Activated B cell treated with CpG ODN at 0.5 μM for 24 hours (primary cell): ENCODE data around the gene NR4A3. TPM values are rescaled to one million over a fixed set of nuclear protein-coding genes. Genes with fewer than 3 reads are reported as not detected.

ENCODE experiments used
- ATAC-seq: fragments of 200-7000 bp; cut with Tn5 transposase; one replicate; pipeline ENCODE4 v1.10.0; 2021; ENCODE audit warnings: low read depth, mild to moderate bottlenecking, moderate library complexity
- CTCF ChIA-PET: fragments of 350-600 bp; sonication (Branson Sonifier 250); formaldehyde crosslinking; loops from one replicate; lab custom pipeline; 2021; ENCODE audit warnings: antibody characterized with exemption; lab: Charles Lee
- POLR2A ChIA-PET: fragments of 350-600 bp; sonication (Branson Sonifier 250); formaldehyde crosslinking; loops from one replicate; lab custom pipeline; 2021; ENCODE audit warnings: antibody characterized with exemption; lab: Charles Lee
- DNase-seq: peaks from one replicate; pipeline ENCODE4 v3.0.0; 2022
- H3K27ac Mint-ChIP-seq: one replicate; pipeline ENCODE4 v1.8.0; 2020; ENCODE audit warnings: mixed read lengths
- H3K27me3 Mint-ChIP-seq: one replicate; pipeline ENCODE4 v1.8.0; 2021; ENCODE audit warnings: mixed read lengths
- H3K36me3 Mint-ChIP-seq: one replicate; pipeline ENCODE4 v1.8.0; 2021; ENCODE audit warnings: low read depth, mixed read lengths
- H3K4me1 Mint-ChIP-seq: one replicate; pipeline ENCODE4 v1.8.0; 2021; ENCODE audit warnings: mixed read lengths
- H3K4me3 Mint-ChIP-seq: one replicate; pipeline ENCODE4 v1.8.0; 2020; ENCODE audit warnings: mild to moderate bottlenecking, mixed read lengths
- H3K9me3 Mint-ChIP-seq: one replicate; pipeline ENCODE4 v1.8.0; 2020; ENCODE audit warnings: mixed read lengths
- CTCF ChIP-seq: fragments of 200-600 bp; IDR thresholded peaks from one replicate; pipeline ENCODE4 v1.8.0; 2022; ENCODE audit warnings: antibody characterized with exemption, mild to moderate bottlenecking
- intact Hi-C: fragments of 100-400 bp; cut with micrococcal nuclease; formaldehyde crosslinking; loops from one replicate; pipeline ENCODE4 v1.15.1; 2024
- total RNA-seq: library from RNA; stranded (reverse); gene quantifications from 2 replicates; pipeline ENCODE4 v1.2.3, GENCODE V29; 2022

Gene NR4A3
- total RNA-seq, 1 donor from 2014 or later: 21.5 TPM

- Mint-ChIP-seq H3K4me3 (peak overlapping the region; percentile 96), H3K36me3 (peaks cover 49% of the 10 kb centered on the region), H3K27me3 (peaks cover 15% of the 10 kb centered on the region), H3K4me1 (peaks cover 59% of the 10 kb centered on the region), H3K9me3 (no peaks in the 10 kb centered on the region), H3K27ac (peak overlapping the region; percentile 97)
- ChIA-PET POLR2A (interaction anchor here (0.6 to 7.3 kb wide), 17 partner anchors 7 to 719 kb away, joined by 3 to 110 read pairs (median 4); partner anchors contain the start of genes ALG2, SEC61B, STX17 and TGFBR1), CTCF (interaction anchor here (0.5 to 2.5 kb wide), 8 partner anchors 20 to 661 kb away, joined by 3 to 15 read pairs (median 3); no protein-coding TSS in a partner anchor)
- DNase-seq (peak; percentile 35), ATAC-seq (no peak)
- intact Hi-C loops: loop anchor here (5.0 to 10.0 kb wide), 9 partner anchors 189 to 1901 kb away; partner anchors contain the start of genes MRPL50, TRMO and ZNF189
- TF ChIP-seq CTCF: no peak
Measured at GRCh38 chr9:99822806-99823591, 1.3 kb downstream of the NR4A3 start.

- Mint-ChIP-seq H3K36me3 (peaks cover 51% of the 10 kb centered on the region), H3K4me3 (peak overlapping the region; percentile 96), H3K9me3 (no peaks in the 10 kb centered on the region), H3K4me1 (peaks cover 54% of the 10 kb centered on the region), H3K27ac (peak overlapping the region; percentile 97), H3K27me3 (peaks cover 16% of the 10 kb centered on the region)
- intact Hi-C loops: loop anchor here (1.0 to 10.0 kb wide), 10 partner anchors 82 to 1902 kb away; partner anchors contain the start of genes MRPL50, STX17, TRMO and ZNF189
- peak; percentile 65 for DNase-seq
- CTCF ChIA-PET: interaction anchor here (0.7 to 2.5 kb wide), 15 partner anchors 18 to 768 kb away, joined by 3 to 15 read pairs (median 3); partner anchors contain the start of gene STX17
- no peak for TF ChIP-seq CTCF
- POLR2A ChIA-PET: interaction anchor here (0.5 to 7.3 kb wide), 13 partner anchors 13 to 659 kb away, joined by 3 to 110 read pairs (median 4); partner anchors contain the start of genes ALG2 and SEC61B
- ATAC-seq: no peak
Measured at GRCh38 chr9:99823681-99824377, 2.1 kb downstream of the NR4A3 start.

- Mint-ChIP-seq H3K27ac (peak overlapping the region; percentile 97), H3K9me3 (no peaks in the 10 kb centered on the region), H3K27me3 (peaks cover 23% of the 10 kb centered on the region), H3K4me1 (peaks cover 55% of the 10 kb centered on the region), H3K36me3 (peaks cover 59% of the 10 kb centered on the region), H3K4me3 (peak overlapping the region; percentile 96)
- DNase-seq: peak; percentile 66
- POLR2A ChIA-PET: interaction anchor here (0.5 to 7.3 kb wide), 20 partner anchors 11 to 641 kb away, joined by 3 to 110 read pairs (median 4); partner anchors contain the start of genes ALG2 and SEC61B
- CTCF ChIA-PET: interaction anchor here (0.7 to 2.5 kb wide), 20 partner anchors 18 to 769 kb away, joined by 3 to 15 read pairs (median 3); partner anchors contain the start of gene STX17
- ATAC-seq: no peak
- TF ChIP-seq CTCF: no peak
- intact Hi-C loops: loop anchor here (1.0 to 10.0 kb wide), 10 partner anchors 82 to 1902 kb away; partner anchors contain the start of genes MRPL50, STX17, TRMO and ZNF189
Measured at GRCh38 chr9:99824378-99825171, 2.9 kb downstream of the NR4A3 start.

- peaks cover 55% of the 10 kb centered on the region for H3K4me1 Mint-ChIP-seq
- H3K27me3 Mint-ChIP-seq: peaks cover 32% of the 10 kb centered on the region
- H3K36me3 Mint-ChIP-seq: peaks cover 67% of the 10 kb centered on the region
- ChIA-PET CTCF (interaction anchor here (0.7 to 2.5 kb wide), 20 partner anchors 17 to 770 kb away, joined by 3 to 15 read pairs (median 4); partner anchors contain the start of gene STX17), POLR2A (interaction anchor here (0.6 to 7.3 kb wide), 15 partner anchors 10 to 642 kb away, joined by 3 to 110 read pairs (median 5); partner anchors contain the start of genes ALG2 and SEC61B)
- no peak for TF ChIP-seq CTCF
- H3K27ac Mint-ChIP-seq: peak overlapping the region; percentile 97
- intact Hi-C loops: loop anchor here (1.0 to 10.0 kb wide), 3 partner anchors 559 to 769 kb away; no protein-coding TSS in a partner anchor
- no peaks in the 10 kb centered on the region for H3K9me3 Mint-ChIP-seq
- H3K4me3 Mint-ChIP-seq: peak overlapping the region; percentile 96
- peak; percentile 33 for DNase-seq
- ATAC-seq: no peak
Measured at GRCh38 chr9:99825172-99826046, 3.7 kb downstream of the NR4A3 start.
